ENCODE measurements around the gene MRPL23.
"Not testable (repeated sequence)": the region's sequence is repeated elsewhere in the genome, so short reads cannot be mapped to it uniquely, and the experiment has no call there.

Gene MRPL23

GRCh38 chr11:1932681-1933080 lies 14.5 kb upstream of the MRPL23 start:
- DNase-seq (ENCODE audit: low spot score) (no peak), FAIRE-seq (no peak)

GRCh38 chr11:1933416-1934334 lies 13.5 kb upstream of the MRPL23 start:
- DNase-seq (ENCODE audit: low spot score) (no peak), FAIRE-seq (no peak)

- no peak for DNase-seq (ENCODE audit: low spot score)
- no peak for FAIRE-seq
These were observed 12.6 kb upstream of the MRPL23 start for GRCh38 chr11:1934335-1935155.

- DNase-seq (ENCODE audit: low spot score): no peak
- FAIRE-seq: no peak
These were observed 11.7 kb upstream of the MRPL23 start for GRCh38 chr11:1935156-1936071.

GRCh38 chr11:1936072-1936780 lies 10.9 kb upstream of the MRPL23 start:
- DNase-seq (ENCODE audit: low spot score) (no peak), FAIRE-seq (no peak)

GRCh38 chr11:1936781-1937615 lies 10.1 kb upstream of the MRPL23 start:
- no peak for FAIRE-seq
- no peak for DNase-seq (ENCODE audit: low spot score)

GRCh38 chr11:1937616-1938342 lies 9.4 kb upstream of the MRPL23 start:
- no peak for FAIRE-seq
- DNase-seq (ENCODE audit: low spot score): no peak

- FAIRE-seq (no peak), DNase-seq (ENCODE audit: low spot score) (no peak)
These were observed 8.7 kb upstream of the MRPL23 start for GRCh38 chr11:1938343-1939005.

GRCh38 chr11:1939006-1939625 lies 8.0 kb upstream of the MRPL23 start:
- DNase-seq (ENCODE audit: low spot score) (no peak), FAIRE-seq (no peak)

- peak; percentile 91 for FAIRE-seq
- not testable (repeated sequence) for DNase-seq (ENCODE audit: low spot score)
These were observed 7.3 kb upstream of the MRPL23 start for GRCh38 chr11:1939788-1940187.

GRCh38 chr11:1942558-1943260 lies 4.4 kb upstream of the MRPL23 start:
- no peak for FAIRE-seq
- no peak for DNase-seq (ENCODE audit: low spot score)

- DNase-seq (ENCODE audit: low spot score) (peak; percentile 35), FAIRE-seq (no peak)
These were observed 3.6 kb upstream of the MRPL23 start for GRCh38 chr11:1943576-1943975.

- peak; percentile 72 for DNase-seq (ENCODE audit: low spot score)
- no peak for FAIRE-seq
These were observed 3.2 kb upstream of the MRPL23 start for GRCh38 chr11:1943977-1944376.

GRCh38 chr11:1947592-1948237 lies 583 bp downstream of the MRPL23 start:
- no peak for FAIRE-seq
- no peak for DNase-seq (ENCODE audit: low spot score)

- DNase-seq (ENCODE audit: low spot score) (no peak), FAIRE-seq (no peak)
These were observed 1.3 kb downstream of the MRPL23 start for GRCh38 chr11:1948389-1948788.

GRCh38 chr11:1949302-1949701 lies 2.2 kb downstream of the MRPL23 start:
- DNase-seq (ENCODE audit: low spot score): no peak
- no peak for FAIRE-seq

GRCh38 chr11:1949922-1950321 lies 2.8 kb downstream of the MRPL23 start:
- no peak for FAIRE-seq
- no peak for DNase-seq (ENCODE audit: low spot score)
